K562 (cell line): ENCODE results near the gene HS3ST5. TPM values are rescaled to one million over a fixed set of nuclear protein-coding genes. Genes with fewer than 3 reads are reported as not detected.

Experiments used
- ATAC-seq: fragments of 200-7000 bp; cut with Tn5 transposase; 3 replicates; pipeline ENCODE4 v1.9.1; 2020; ENCODE audit warnings: moderate library complexity
- BruUV-seq: library from RNA; stranded (reverse); fragments of 400-500 nt; replicated peaks from 2 replicates; lab custom pipeline; 2021; lab: Mats Ljungman, UMichigan
- CTCF ChIA-PET: fragments of 300-600 bp; formaldehyde crosslinking; extraction: SDS; loops from one replicate; lab custom pipeline; 2021; ENCODE audit warnings: low intra/inter-chr PET ratio; lab: Yijun Ruan, JAX
- POLR2A ChIA-PET: fragments of 300-600, 350-650 bp; sonication (Branson Sonifier 250); formaldehyde crosslinking; extraction: SDS; loops from one replicate; lab custom pipeline; 2021; ENCODE audit warnings: antibody characterized with exemption, inconsistent platforms; lab: Yijun Ruan, JAX
- DNase-seq, 4 experiments: peaks; one replicate each; pipeline versions ENCODE4 v3.0.0 to v3.0.0-alpha.2; 2011 to 2018; ENCODE audit warnings: low spot score in 3 of 4, mixed read lengths in 3 of 4; ENCODE audit errors: extremely low read depth in 1 of 4
- FAIRE-seq: peaks from 2 replicates; lab custom pipeline; 2011; peaks lifted over from hg19 to GRCh38; lab: Jason Lieb, UNC
- H2AFZ ChIP-seq: 2 replicates; pipeline ENCODE4 v1.6.0; 2011; ENCODE audit warnings: low read depth, low read length, control low read depth, inconsistent platforms
- H3K27ac ChIP-seq: fragments of 200-600 bp; 3 replicates; pipeline ENCODE4 v1.8.0; 2011; ENCODE audit warnings: low read depth, mild to moderate bottlenecking, control low read depth, inconsistent platforms, low read length, moderate library complexity, mixed read lengths; ENCODE audit errors: extremely low read depth
- H3K27me3 ChIP-seq, 2 experiments: fragments of 300-600 bp in 1 of 2; 2 replicates in 1 of 2; 3 replicates in 1 of 2; pipeline versions ENCODE4 v1.6.0 to v1.8.0; 2011; ENCODE audit warnings: inconsistent platforms in 2 of 2, low read length in 2 of 2, mild to moderate bottlenecking in 1 of 2, mixed read lengths in 1 of 2, moderate library complexity in 1 of 2; ENCODE audit not compliant: control insufficient read depth in 2 of 2, insufficient read depth in 2 of 2
- H3K36me3 ChIP-seq: fragments of 300-600 bp; 3 replicates; pipeline ENCODE4 v1.8.0; 2011; ENCODE audit warnings: mild to moderate bottlenecking, low read length, inconsistent platforms; ENCODE audit not compliant: control insufficient read depth, insufficient read depth
- H3K4me1 ChIP-seq, 2 experiments: fragments of 200-600 bp in 1 of 2; replicated peaks in 1 of 2; 2 replicates in 1 of 2; 3 replicates in 1 of 2; pipeline versions ENCODE4 v1.5.1 to v1.8.0; 2011; ENCODE audit warnings: inconsistent platforms in 2 of 2, low read length in 2 of 2, mild to moderate bottlenecking in 1 of 2, mixed read lengths in 1 of 2, moderate library complexity in 1 of 2; ENCODE audit not compliant: control insufficient read depth in 2 of 2, insufficient read depth in 2 of 2
- H3K4me2 ChIP-seq: 2 replicates; pipeline ENCODE4 v1.6.1; 2011; ENCODE audit warnings: low read length, control low read depth, inconsistent platforms, mixed read lengths; ENCODE audit not compliant: insufficient read depth
- H3K4me3 ChIP-seq: fragments of 200-600 bp; sonication (generic), shearing (Covaris generic); 2 replicates; pipeline ENCODE4 v1.5.1; 2016; ENCODE audit warnings: control low read depth, inconsistent platforms
- H3K79me2 ChIP-seq: fragments of 200-600 bp; 3 replicates; pipeline ENCODE4 v1.8.0; 2011; ENCODE audit warnings: low read length, inconsistent platforms; ENCODE audit not compliant: control insufficient read depth, insufficient read depth
- H3K9ac ChIP-seq, 2 experiments: 2 replicates each; pipeline versions ENCODE4 v1.6.0 to v1.6.1; 2011; ENCODE audit warnings: low read depth in 2 of 2, low read length in 2 of 2, control low read depth in 1 of 2, inconsistent platforms in 1 of 2, mild to moderate bottlenecking in 1 of 2, mixed read lengths in 1 of 2; ENCODE audit not compliant: insufficient read depth in 1 of 2
- H3K9me1 ChIP-seq: one replicate; pipeline ENCODE4 v1.6.0; 2011; ENCODE audit warnings: inconsistent platforms, mild to moderate bottlenecking, low read length, moderate library complexity; ENCODE audit not compliant: control insufficient read depth, insufficient read depth
- H3K9me3 ChIP-seq: replicated peaks from 2 replicates; pipeline ENCODE4 v1.5.1; 2011; ENCODE audit warnings: low read depth, low read length, inconsistent platforms; ENCODE audit not compliant: control insufficient read depth, insufficient read depth
- H4K20me1 ChIP-seq: replicated peaks from 2 replicates; pipeline ENCODE4 v1.6.1; 2011; ENCODE audit warnings: low read length, inconsistent platforms, mixed read lengths; ENCODE audit not compliant: control insufficient read depth, insufficient read depth
- CREB1 ChIP-seq, 2 experiments: sonication (generic) in 1 of 2; formaldehyde crosslinking in 1 of 2; IDR thresholded peaks; 2 replicates each; pipeline versions ENCODE4 v1.6.1 to v1.8.0; 2012 to 2022; ENCODE audit warnings: inconsistent platforms in 1 of 2, mild to moderate bottlenecking in 1 of 2, missing genetic modification reagents in 1 of 2, moderate library complexity in 1 of 2
- HBP1 ChIP-seq: fragments of 450-650 bp; formaldehyde crosslinking; IDR thresholded peaks from 2 replicates; pipeline ENCODE4 v1.4.0; 2022; ENCODE audit warnings: missing genetic modification characterization
- KLF10 ChIP-seq: fragments of 250-450 bp; sonication (Bioruptor Pico); IDR thresholded peaks from 2 replicates; pipeline ENCODE4 v1.6.1; 2021; ENCODE audit warnings: matching md5 sums
- ZNF143 ChIP-seq: sonication (generic); formaldehyde crosslinking; IDR thresholded peaks from 2 replicates; pipeline ENCODE4 v1.9.0; 2022; ENCODE audit warnings: mild to moderate bottlenecking, missing genetic modification reagents
- WGBS: fragments of 100-300 bp; shearing (Covaris generic); methylation state at CpG from one replicate; pipeline ENCODE4 v1.1.6; 2016; ENCODE audit warnings: low coverage, mixed read lengths; ENCODE audit not compliant: insufficient coverage; ENCODE audit errors: missing lambda C conversion rate; 5-methylcytosine and 5-hydroxymethylcytosine counted together
- in situ Hi-C: fragments of 300-500 bp; cut with MboI; formaldehyde crosslinking; loops from 4 replicates; pipeline ENCODE4 v1.15.0; 2018; ENCODE audit warnings: inconsistent platforms, mixed read lengths
- intact Hi-C: fragments of 100-400 bp; cut with micrococcal nuclease; formaldehyde crosslinking; loops from 2 replicates; pipeline ENCODE4 v1.14.2; 2022
- polyA plus RNA-seq, 8 experiments: library from polyadenylated mRNA; depleted of rRNA in 4 of 8; stranded (reverse) in 5 of 8; unstranded in 3 of 8; fragments of >200 nt; fragmentation: Nextera tagmentation in 2 of 8; fragmentation: Illumina TruSeq in 1 of 8; extraction: Ambion mirVana in 2 of 8; extraction: Trizol in 1 of 8; gene quantifications; 2 replicates each; pipeline versions ENCODE4 v1.2.1 to v1.2.3, GENCODE V29; 2011 to 2014; ENCODE audit warnings: inconsistent platforms in 1 of 8, missing spikeins in 1 of 8
- total RNA-seq, 7 experiments: library from RNA; depleted of rRNA in 6 of 7; stranded (reverse); fragments of >200 nt in 6 of 7; fragmentation: Illumina TruSeq in 2 of 7; extraction: Trizol in 2 of 7; gene quantifications; 2 replicates each; pipeline versions ENCODE4 v1.2.1 to v1.2.3, GENCODE V29; 2011 to 2021; ENCODE audit warnings: low replicate concordance in 1 of 7
- TF ChIP-seq, protein P1 (sequence below): sonication (generic); formaldehyde crosslinking; IDR thresholded peaks from 2 replicates; pipeline ENCODE4 v1.8.0; 2022; ENCODE audit warnings: mild to moderate bottlenecking, missing genetic modification reagents
- TF ChIP-seq, protein P2 (sequence below): sonication (generic); formaldehyde crosslinking; IDR thresholded peaks from 2 replicates; pipeline ENCODE4 v1.8.0; 2022; ENCODE audit warnings: mild to moderate bottlenecking, missing genetic modification reagents

The HS3ST5 gene
- total and polyA plus RNA-seq, 9 of the 15 experiments (the other 6 are each of a cell fraction or from before 2014, with no cell fraction given): not detected

- Histone ChIP-seq H3K9me3 (no peaks in the 10 kb centered on the region), H3K27me3 (no peaks in the 10 kb centered on the region), H3K36me3 (no peaks in the 10 kb centered on the region), H3K4me3 (no peak overlapping the region), H2AFZ (no peak overlapping the region), H3K9me1 (no peaks in the 10 kb centered on the region), H3K4me1 (no peaks in the 10 kb centered on the region), H4K20me1 (no peaks in the 10 kb centered on the region), H3K4me2 (no peak overlapping the region), H3K9ac (no peak overlapping the region), H3K27ac (no peak overlapping the region), H3K79me2 (no peaks in the 10 kb centered on the region)
- WGBS: 0% methylated on average over 3 of the region's 3 CpGs
- TF ChIP-seq, protein P1, sequence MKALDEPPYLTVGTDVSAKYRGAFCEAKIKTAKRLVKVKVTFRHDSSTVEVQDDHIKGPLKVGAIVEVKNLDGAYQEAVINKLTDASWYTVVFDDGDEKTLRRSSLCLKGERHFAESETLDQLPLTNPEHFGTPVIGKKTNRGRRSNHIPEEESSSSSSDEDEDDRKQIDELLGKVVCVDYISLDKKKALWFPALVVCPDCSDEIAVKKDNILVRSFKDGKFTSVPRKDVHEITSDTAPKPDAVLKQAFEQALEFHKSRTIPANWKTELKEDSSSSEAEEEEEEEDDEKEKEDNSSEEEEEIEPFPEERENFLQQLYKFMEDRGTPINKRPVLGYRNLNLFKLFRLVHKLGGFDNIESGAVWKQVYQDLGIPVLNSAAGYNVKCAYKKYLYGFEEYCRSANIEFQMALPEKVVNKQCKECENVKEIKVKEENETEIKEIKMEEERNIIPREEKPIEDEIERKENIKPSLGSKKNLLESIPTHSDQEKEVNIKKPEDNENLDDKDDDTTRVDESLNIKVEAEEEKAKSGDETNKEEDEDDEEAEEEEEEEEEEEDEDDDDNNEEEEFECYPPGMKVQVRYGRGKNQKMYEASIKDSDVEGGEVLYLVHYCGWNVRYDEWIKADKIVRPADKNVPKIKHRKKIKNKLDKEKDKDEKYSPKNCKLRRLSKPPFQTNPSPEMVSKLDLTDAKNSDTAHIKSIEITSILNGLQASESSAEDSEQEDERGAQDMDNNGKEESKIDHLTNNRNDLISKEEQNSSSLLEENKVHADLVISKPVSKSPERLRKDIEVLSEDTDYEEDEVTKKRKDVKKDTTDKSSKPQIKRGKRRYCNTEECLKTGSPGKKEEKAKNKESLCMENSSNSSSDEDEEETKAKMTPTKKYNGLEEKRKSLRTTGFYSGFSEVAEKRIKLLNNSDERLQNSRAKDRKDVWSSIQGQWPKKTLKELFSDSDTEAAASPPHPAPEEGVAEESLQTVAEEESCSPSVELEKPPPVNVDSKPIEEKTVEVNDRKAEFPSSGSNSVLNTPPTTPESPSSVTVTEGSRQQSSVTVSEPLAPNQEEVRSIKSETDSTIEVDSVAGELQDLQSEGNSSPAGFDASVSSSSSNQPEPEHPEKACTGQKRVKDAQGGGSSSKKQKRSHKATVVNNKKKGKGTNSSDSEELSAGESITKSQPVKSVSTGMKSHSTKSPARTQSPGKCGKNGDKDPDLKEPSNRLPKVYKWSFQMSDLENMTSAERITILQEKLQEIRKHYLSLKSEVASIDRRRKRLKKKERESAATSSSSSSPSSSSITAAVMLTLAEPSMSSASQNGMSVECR (CRISPR knock-in tag): no peak
- no peak for TF ChIP-seq HBP1 (CRISPR knock-in tag)
- TF ChIP-seq, protein P2, sequence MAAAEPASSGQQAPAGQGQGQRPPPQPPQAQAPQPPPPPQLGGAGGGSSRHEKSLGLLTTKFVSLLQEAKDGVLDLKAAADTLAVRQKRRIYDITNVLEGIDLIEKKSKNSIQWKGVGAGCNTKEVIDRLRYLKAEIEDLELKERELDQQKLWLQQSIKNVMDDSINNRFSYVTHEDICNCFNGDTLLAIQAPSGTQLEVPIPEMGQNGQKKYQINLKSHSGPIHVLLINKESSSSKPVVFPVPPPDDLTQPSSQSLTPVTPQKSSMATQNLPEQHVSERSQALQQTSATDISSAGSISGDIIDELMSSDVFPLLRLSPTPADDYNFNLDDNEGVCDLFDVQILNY: no peak
- TF ChIP-seq CREB1 (IDR thresholded peaks at IDR 0.05): no peak
- TF ChIP-seq CREB1 (CRISPR knock-in tag; IDR thresholded peaks at IDR 0.05): no peak
- TF ChIP-seq ZNF143 (CRISPR knock-in tag): no peak
- no peak for TF ChIP-seq KLF10 (CRISPR knock-in tag)
- CTCF ChIA-PET: no interaction called here
- intact Hi-C loops (no loop called here), in situ Hi-C loops (no loop called here)
- no peak for FAIRE-seq
- POLR2A ChIA-PET: interaction anchor here (0.8 kb wide), 1 partner anchor 21 kb away, joined by 3 read pairs; no protein-coding TSS in a partner anchor
- BruUV-seq: no TSS peak
- DNase-seq: no peak
- no peak for ATAC-seq
Measured at GRCh38 chr6:114083251-114083650, 259.6 kb downstream of the HS3ST5 start.
